Progenitor cell of endocrine pancreas (in vitro differentiated cells): ENCODE measurements around the gene ATP2C1. TPM values are rescaled to one million over a fixed set of nuclear protein-coding genes. Genes with fewer than 3 reads are reported as not detected.
A peak's percentile ranks its signal among the peaks of the same experiment; 100 is the strongest.

ENCODE experiments used
- DNase-seq: peaks from one replicate; pipeline ENCODE4 v3.0.0; 2021; ENCODE audit warnings: low spot score; ENCODE audit not compliant: unreplicated experiment
- H3K27ac Mint-ChIP-seq: 2 replicates; pipeline ENCODE4 v1.8.0; 2021; ENCODE audit warnings: mild to moderate bottlenecking, moderate library complexity, mixed read lengths
- H3K27me3 Mint-ChIP-seq: 2 replicates; pipeline ENCODE4 v1.8.0; 2021; ENCODE audit warnings: mixed read lengths
- H3K36me3 Mint-ChIP-seq: 2 replicates; pipeline ENCODE4 v1.8.0; 2022; ENCODE audit warnings: mixed read lengths; ENCODE audit not compliant: insufficient read depth
- H3K4me1 Mint-ChIP-seq: 2 replicates; pipeline ENCODE4 v1.8.0; 2021; ENCODE audit warnings: low read depth, mixed read lengths
- H3K4me3 Mint-ChIP-seq: 2 replicates; pipeline ENCODE4 v1.8.0; 2021; ENCODE audit warnings: low read depth, mild to moderate bottlenecking, moderate library complexity, mixed read lengths
- H3K9me3 Mint-ChIP-seq: 2 replicates; pipeline ENCODE4 v1.8.0; 2021; ENCODE audit warnings: low read depth, mixed read lengths
- total RNA-seq: library from RNA; stranded (reverse); gene quantifications from 2 replicates; pipeline ENCODE4 v1.2.1, GENCODE V29; 2021
- TF ChIP-seq, protein P1 (sequence below): fragments of 200-600 bp; sonication (generic); IDR thresholded peaks from one replicate; pipeline ENCODE4 v1.5.0; 2021; ENCODE audit warnings: antibody characterized with exemption, mild to moderate bottlenecking; ENCODE audit not compliant: unreplicated experiment

ATP2C1 gene
- total RNA-seq, 1 donor from 2014 or later: 83.5 TPM

DNA sequence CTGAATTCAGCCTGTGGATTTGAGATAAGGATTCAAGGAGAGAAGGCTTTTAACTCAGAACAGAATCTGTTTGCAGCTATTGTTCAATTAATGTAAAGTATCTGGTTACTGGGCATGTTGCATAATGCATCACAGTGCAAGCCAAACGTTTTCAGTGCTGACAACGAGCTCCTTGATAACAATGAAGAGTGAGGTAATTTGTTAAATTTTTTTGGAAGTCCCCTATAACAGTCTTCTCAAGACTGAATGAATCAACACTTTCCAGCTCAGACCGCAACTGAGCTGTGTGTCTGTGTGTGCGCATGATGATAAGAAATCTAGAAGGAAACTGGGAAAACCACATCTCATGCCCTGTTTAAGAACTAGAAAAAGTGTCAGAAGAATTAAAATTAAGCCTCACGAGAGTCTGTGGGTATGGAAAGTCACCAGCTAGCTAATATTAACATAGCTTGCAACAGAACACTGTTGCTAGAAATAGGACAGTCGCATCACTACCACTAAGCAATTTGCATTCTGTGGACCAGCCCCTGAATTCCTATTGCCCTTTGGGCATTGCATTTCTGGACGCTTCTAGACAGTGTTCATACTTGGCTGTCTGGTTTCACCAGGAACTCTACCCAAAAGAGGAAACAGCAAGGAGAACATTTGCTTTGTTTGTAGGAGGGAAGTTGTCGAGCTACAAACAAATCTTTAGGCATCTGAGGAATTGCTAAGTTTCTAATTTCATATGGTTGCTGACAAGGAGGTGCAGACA lies 43.7 kb upstream of the ATP2C1 start:
- no peak overlapping the region for H3K27ac Mint-ChIP-seq

DNA sequence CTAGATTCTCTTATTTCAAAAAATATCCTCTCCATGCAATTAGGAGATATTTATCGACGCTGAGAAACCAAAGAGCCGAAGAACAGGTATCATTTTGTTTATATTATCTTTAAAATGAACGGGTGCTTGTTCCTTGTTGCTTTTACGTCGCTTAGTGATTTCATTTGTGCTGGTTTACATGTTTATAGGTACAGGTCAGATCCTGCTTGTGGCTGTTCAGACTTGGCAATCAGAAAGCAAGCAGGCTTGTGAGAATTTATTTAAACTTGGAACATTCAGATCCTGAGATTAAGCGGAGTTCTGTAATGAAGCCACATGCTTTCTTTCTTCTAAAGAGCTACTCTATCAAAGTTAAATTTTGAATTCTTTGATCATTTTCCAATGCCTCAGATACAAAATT lies 43.0 kb upstream of the ATP2C1 start:
- no peak overlapping the region for H3K27ac Mint-ChIP-seq
- no peak for DNase-seq
- H3K36me3 Mint-ChIP-seq: no peaks in the 10 kb centered on the region
- no peaks in the 10 kb centered on the region for H3K9me3 Mint-ChIP-seq
- H3K27me3 Mint-ChIP-seq: no peaks in the 10 kb centered on the region
- TF ChIP-seq, protein P1, sequence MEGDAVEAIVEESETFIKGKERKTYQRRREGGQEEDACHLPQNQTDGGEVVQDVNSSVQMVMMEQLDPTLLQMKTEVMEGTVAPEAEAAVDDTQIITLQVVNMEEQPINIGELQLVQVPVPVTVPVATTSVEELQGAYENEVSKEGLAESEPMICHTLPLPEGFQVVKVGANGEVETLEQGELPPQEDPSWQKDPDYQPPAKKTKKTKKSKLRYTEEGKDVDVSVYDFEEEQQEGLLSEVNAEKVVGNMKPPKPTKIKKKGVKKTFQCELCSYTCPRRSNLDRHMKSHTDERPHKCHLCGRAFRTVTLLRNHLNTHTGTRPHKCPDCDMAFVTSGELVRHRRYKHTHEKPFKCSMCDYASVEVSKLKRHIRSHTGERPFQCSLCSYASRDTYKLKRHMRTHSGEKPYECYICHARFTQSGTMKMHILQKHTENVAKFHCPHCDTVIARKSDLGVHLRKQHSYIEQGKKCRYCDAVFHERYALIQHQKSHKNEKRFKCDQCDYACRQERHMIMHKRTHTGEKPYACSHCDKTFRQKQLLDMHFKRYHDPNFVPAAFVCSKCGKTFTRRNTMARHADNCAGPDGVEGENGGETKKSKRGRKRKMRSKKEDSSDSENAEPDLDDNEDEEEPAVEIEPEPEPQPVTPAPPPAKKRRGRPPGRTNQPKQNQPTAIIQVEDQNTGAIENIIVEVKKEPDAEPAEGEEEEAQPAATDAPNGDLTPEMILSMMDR: no peak
- H3K4me3 Mint-ChIP-seq: no peak overlapping the region
- H3K4me1 Mint-ChIP-seq: peaks cover 16% of the 10 kb centered on the region

More for the DNA sequence above, 43.7 kb upstream of the ATP2C1 start:
- no peaks in the 10 kb centered on the region for H3K9me3 Mint-ChIP-seq
- H3K36me3 Mint-ChIP-seq: no peaks in the 10 kb centered on the region
- DNase-seq: no peak
- H3K4me3 Mint-ChIP-seq: no peak overlapping the region
- TF ChIP-seq, protein P1: no peak
- H3K4me1 Mint-ChIP-seq: peaks cover 16% of the 10 kb centered on the region
- peaks cover 2% of the 10 kb centered on the region for H3K27me3 Mint-ChIP-seq

DNA sequence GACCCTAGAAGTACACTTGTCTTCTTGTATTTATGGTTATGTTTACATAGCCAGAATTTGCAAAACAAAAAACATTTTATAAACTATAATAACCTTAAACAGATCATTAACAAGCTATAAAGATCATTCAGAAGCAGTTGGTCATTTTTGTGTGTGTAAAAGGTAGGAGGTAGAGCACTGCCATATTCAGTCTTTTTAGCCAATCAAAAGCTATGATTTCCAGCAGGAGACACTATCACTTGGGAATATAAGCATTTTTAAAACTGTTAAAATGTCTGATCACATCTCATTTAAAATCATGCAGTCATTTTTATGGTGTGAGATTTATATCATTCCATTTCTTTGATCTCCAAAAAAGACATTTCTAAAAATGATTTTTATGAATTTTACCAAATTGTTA lies 42.6 kb upstream of the ATP2C1 start:
- no peak for DNase-seq
- Mint-ChIP-seq H3K27ac (no peak overlapping the region), H3K27me3 (no peaks in the 10 kb centered on the region), H3K9me3 (no peaks in the 10 kb centered on the region), H3K36me3 (no peaks in the 10 kb centered on the region), H3K4me1 (peaks cover 16% of the 10 kb centered on the region), H3K4me3 (no peak overlapping the region)
- TF ChIP-seq, protein P1: no peak

DNA sequence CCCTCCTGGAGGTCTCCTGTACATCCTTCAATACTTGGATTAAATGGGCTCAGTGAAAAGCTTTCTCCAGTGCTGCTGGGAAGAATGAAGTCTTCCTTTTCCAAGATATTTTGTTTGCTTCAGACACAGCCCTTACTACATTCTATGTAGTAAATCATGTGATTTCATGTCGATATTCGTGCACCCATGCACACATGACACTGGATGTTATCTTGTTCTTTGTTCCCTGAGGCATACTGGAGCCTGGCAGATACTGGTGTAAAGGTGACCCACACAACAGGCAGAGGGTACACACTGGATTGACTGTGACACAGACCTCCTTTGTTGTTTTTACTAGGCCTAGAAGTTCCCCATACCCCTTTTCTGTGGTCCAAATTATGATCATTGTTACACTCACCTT lies 40.3 kb upstream of the ATP2C1 start:
- H3K4me1 Mint-ChIP-seq: peaks cover 16% of the 10 kb centered on the region
- no peaks in the 10 kb centered on the region for H3K9me3 Mint-ChIP-seq
- peak overlapping the region; percentile 18 for H3K27ac Mint-ChIP-seq
- H3K4me3 Mint-ChIP-seq: no peak overlapping the region
- H3K27me3 Mint-ChIP-seq: no peaks in the 10 kb centered on the region
- no peak for DNase-seq
- TF ChIP-seq, protein P1: no peak
- H3K36me3 Mint-ChIP-seq: no peaks in the 10 kb centered on the region

DNA sequence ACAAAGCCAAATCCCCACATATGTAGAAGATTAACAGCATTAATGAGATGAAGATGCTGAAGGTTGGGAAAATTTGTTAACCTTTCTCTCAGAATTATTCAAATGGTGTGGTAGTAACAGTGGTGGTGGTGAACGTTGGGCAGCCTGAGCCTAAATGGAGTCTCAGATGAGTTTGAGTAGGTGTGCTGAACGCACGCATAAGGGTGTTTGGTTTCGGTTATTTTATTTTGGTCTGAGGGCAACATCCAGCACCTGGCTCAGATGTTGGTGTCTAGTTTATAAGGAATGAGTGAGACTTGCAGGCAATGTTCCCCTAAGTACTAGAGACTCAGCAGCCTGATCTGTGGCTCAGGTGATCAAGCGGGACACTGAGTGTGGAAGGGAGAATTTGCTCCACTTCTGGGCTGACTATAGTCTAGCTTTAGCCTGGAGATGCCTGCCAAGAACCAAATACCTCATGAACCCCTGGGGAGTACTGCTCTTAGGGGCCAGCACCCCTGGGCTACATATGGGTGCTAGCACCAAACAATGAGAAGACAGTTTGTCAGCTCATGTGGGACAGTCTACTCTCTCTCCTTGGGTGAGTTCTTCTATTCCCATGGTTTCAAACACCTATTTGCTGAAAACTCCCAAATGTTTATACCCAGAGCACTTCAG lies 39.5 kb upstream of the ATP2C1 start:
- Mint-ChIP-seq H3K4me3 (no peak overlapping the region), H3K27ac (no peak overlapping the region), H3K27me3 (no peaks in the 10 kb centered on the region), H3K36me3 (no peaks in the 10 kb centered on the region), H3K9me3 (no peaks in the 10 kb centered on the region), H3K4me1 (peaks cover 12% of the 10 kb centered on the region)
- TF ChIP-seq, protein P1: no peak
- DNase-seq: no peak
